HUDEP-2 (cell line): Measurements from ENCODE around the gene YPEL2.

Experiments
- DNase-seq, 76 experiments: peaks; one replicate each; lab custom pipeline; 2025; ENCODE audit not compliant: unreplicated experiment in 76 of 76; lab: John Stamatoyannopoulos, UW

Gene YPEL2

GRCh38 chr17:59329176-59330052 is 2.0 kb upstream of the YPEL2 start:
- DNase-seq, result peak in 59 of 76 experiments; percentile 7 to 71 (median 35)

- peak in 6 of 76 experiments; percentile 12 to 24 (median 16) for DNase-seq
These were observed 1.2 kb upstream of the YPEL2 start for GRCh38 chr17:59330053-59330942.

GRCh38 chr17:59331929-59332748 is 684 bp downstream of the YPEL2 start:
- DNase-seq, result peak in 7 of 76 experiments; percentile 1 to 46 (median 18)

DNA sequence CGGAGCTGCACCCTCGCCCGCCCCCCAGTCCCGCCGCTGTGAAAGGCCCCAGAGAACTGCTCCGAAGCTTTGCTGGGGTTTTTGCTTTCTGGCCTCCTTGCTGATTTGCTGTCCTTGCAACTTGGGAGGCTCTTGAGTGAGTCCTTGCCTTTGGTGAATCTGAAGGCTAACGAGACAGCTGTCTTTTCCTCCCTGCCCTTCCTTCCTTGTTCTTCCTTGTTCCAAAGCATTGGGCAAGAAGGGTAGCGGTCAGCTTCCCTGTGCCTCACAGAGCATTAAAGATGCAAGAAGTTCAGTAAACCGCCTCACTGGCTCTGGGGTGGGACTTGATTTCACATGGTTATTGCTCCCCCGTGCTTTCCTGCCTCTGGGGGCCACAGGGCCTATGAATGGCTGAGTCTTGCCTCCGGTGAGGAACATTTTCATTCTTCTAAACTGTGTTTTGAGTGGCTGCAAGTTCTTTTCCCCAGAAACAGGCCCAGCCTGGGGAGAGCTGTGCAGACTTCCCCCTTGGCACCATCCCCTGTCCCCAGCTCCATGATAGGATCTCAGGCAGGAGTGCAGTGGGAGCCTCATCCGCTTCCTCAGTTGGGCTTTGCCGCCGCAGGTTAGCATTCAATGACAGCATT is 1.4 kb downstream of the YPEL2 start:
- DNase-seq, result peak in 2 of 76 experiments; percentile 7 to 13

- DNase-seq, result no peak
These were observed 2.4 kb downstream of the YPEL2 start for GRCh38 chr17:59333836-59334235.

DNA sequence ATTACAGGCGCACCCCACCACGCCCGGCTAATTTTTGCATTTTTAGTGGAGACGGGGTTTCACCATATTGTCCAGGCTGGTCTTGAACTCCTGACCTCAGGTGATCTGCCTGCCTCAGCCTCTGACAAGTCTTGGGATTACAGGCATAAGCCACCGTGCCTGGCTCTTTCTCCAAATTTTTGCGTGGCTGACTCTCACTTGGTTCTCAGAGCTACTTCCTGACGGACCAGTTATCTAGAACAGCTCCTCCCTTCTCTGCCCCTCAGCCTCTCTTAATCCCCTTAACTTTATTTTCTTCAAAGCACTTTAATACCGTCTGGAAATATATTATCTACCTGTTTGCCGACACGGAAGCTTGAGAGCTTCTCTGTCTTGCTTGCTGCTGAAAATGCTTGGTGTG is 4.2 kb downstream of the YPEL2 start:
- DNase-seq, result no peak

DNA sequence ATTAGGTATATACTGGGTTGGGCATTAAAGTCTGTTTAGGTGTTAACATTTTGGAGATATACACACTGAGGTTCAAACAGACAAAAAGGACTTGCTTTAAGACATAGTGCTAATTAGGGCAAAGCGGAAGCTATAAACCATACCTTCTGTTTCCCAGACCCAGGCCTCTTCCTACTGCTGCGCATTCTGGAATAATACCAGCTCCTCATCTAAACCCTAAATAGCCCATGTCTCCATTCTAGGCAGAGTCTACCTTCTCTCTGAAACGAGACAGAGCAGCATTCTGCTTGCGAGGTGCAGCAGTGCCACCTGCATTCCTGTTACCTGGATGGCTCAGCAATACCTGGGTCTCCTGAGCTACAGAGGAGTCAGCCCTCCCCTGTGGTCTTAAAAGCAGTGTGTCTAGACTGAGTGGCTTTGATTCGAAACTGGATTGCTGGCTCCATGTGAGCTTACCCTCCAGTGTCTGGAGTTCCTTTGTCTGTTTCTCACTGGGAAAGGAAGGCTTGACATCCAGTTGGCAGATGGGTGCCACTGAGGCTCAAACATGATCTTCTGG is 6.4 kb downstream of the YPEL2 start:
- DNase-seq, result no peak

- DNase-seq, result no peak
These were observed 7.0 kb downstream of the YPEL2 start for GRCh38 chr17:59338498-59338897.

DNA sequence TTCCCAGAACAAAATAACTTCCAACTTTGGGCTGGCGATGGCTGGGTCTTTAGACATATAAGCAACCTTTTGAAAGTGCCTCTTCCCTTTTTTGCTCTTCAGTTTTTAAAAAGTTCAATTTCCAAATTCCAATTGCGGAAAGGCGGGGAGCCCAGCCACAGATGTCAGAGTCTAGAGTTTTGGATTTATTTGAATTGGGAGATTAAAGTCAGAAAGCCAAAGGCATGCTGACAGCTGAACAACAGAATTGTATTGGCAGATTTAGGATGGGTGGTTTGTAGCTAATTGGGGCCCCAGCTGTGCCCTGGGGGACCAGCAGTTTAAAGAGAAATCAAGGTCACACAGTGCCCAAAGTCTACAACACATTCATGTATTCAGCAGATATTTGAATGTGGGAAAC is 10.5 kb downstream of the YPEL2 start:
- no peak for DNase-seq

- no peak for DNase-seq
These were observed 11.3 kb downstream of the YPEL2 start for GRCh38 chr17:59342681-59343131.

DNA sequence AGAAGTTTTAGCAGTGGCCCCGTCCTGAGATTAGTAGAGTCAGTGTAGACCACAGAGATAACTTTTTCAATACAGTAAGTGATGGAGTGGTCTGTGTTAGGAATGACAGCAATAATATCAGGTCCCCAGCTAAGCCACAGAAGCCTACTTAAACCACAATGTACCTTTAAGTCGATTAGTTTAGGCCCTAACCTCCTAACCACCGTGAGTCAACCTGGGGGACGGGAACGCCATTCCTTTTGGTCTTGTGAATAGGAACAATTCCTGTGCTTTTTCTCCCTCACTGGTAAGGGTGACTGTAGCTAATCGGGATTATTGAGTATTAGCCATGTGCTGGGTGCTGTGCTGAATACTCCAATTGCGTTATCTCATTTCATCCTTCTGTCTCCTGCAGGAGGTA is 14.0 kb downstream of the YPEL2 start:
- DNase-seq, result peak in 3 of 76 experiments; percentile 21 to 36 (median 25)

GRCh38 chr17:59346341-59346740 is 14.9 kb downstream of the YPEL2 start:
- DNase-seq, result no peak

DNA sequence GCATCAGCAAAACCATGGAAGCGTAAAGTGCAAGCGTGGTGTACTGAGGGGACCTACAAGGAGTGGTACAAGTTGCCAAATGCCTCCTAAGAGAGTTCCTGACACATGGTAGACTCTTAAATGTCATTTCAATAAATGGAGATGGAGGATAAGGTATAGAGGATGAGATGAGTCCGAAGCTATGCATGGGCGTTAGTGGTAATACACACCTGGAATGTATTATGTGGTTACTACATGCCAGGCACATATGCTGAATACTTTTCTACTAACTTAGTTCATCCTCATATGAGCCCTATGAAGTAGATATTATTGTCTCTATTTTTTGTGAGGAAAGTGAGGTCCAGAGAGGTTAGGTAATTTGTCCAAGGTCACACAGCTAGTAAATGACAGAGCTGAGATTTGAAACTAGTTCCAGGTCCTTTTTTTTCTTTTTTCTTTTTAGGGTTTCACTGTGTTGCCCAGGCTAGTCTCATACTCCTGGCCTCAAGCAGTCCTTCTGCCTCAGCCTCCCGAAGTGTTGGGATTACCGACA is 15.5 kb downstream of the YPEL2 start:
- DNase-seq, result no peak

GRCh38 chr17:59347975-59348391 is 16.5 kb downstream of the YPEL2 start:
- no peak for DNase-seq

DNA sequence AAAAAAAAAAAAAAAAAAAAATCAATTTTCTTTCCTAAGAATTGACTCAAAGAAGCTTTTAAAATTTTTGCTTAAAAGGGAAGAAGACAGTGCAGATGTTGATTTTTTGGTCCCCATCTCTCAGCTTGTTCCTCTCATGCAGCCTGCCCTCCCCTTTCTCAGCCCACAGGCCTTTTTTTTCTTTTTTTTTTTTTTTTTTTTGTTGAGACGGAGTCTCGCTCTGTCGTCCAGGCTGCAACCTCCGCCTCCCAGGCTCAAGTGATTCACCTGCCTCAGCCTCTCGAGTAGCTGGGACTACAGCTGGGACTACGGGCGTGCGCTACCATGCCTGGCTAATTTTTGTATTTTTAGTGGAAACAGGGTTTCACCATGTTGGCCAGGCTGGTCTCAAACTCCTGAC is 17.7 kb downstream of the YPEL2 start:
- DNase-seq, result no peak

DNA sequence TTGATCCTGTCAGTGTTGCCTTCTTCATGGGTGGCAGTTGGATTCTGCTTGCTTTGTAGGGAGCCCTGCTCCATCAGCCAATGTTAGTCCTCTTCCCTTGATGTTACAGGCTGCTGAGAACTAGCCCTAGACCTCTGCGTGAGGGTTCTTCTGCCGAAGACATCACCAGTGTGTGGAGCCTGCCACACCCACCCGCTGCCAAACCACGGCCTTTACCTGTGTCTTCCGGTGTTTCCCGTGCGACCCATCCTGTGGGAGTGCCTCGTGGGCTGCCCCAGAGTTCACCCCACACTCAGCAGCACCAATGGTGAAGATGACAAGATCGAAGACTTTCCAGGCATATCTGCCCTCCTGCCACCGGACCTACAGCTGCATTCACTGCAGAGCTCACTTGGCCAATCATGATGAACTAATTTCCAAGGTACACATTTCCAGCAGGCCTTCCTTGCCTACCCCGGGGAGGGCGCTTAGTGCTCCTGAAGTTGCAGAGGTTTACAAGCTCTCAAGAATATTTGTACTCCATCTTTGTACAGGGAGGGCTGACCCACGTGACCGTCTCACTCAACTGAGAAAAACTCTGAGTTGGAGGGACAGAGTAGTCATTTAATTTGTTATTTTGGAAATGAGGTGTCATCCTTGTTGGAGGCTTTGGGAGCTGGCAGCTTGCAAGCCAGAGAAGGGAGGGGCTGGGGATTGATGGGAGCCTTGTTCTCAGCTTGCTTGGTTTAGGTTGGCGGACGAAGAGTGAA is 21.8 kb downstream of the YPEL2 start:
- no peak for DNase-seq

- DNase-seq, result no peak
These were observed 22.7 kb downstream of the YPEL2 start for GRCh38 chr17:59353936-59354755.
